Kidney (tissue), 14 donors: Measurements from ENCODE around the gene CDYL2. TPM values are rescaled to one million over a fixed set of nuclear protein-coding genes. Genes with fewer than 3 reads are reported as not detected.

Experiments used
- DNase-seq, 5 donors: peaks; one replicate each; pipeline ENCODE4 v3.0.0-alpha.2; 2013 to 2020
- FAIRE-seq: peaks from 2 replicates; lab custom pipeline; 2012; peaks lifted over from hg19 to GRCh38; lab: Jason Lieb, UNC
- H3K27ac ChIP-seq, 2 donors: one replicate each; pipeline ENCODE4 v1.7.0; 2013; ENCODE audit warnings: low read depth in 2 of 2, low read length in 2 of 2, inconsistent platforms in 1 of 2
- H3K27me3 ChIP-seq: one replicate; pipeline ENCODE4 v1.7.1; 2013; ENCODE audit warnings: low read length, inconsistent platforms; ENCODE audit not compliant: control insufficient read depth, insufficient read depth
- H3K36me3 ChIP-seq, 3 donors: one replicate each; pipeline versions ENCODE4 v1.7.0 to v1.7.1; 2013; ENCODE audit warnings: low read length in 3 of 3, control low read depth in 1 of 3, inconsistent platforms in 1 of 3; ENCODE audit not compliant: insufficient read depth in 3 of 3, control insufficient read depth in 2 of 3
- H3K4me1 ChIP-seq, 3 donors: one replicate each; pipeline versions ENCODE4 v1.7.0 to v1.7.1; 2013; ENCODE audit warnings: low read length in 3 of 3, inconsistent platforms in 1 of 3, low read depth in 1 of 3; ENCODE audit not compliant: control insufficient read depth in 2 of 3, insufficient read depth in 2 of 3
- H3K4me3 ChIP-seq, 3 donors: one replicate each; pipeline versions ENCODE4 v1.7.0 to v1.8.1; 2013; ENCODE audit warnings: low read length in 3 of 3, control low read depth in 1 of 3, inconsistent platforms in 1 of 3
- H3K9ac ChIP-seq, 3 donors: one replicate each; pipeline versions ENCODE4 v1.7.0 to v1.7.1; 2013; ENCODE audit warnings: low read length in 3 of 3, control low read depth in 1 of 3, inconsistent platforms in 1 of 3
- H3K9me3 ChIP-seq, 3 donors: one replicate each; pipeline versions ENCODE4 v1.7.0 to v1.7.1; 2013; ENCODE audit warnings: low read length in 3 of 3, control low read depth in 1 of 3, inconsistent platforms in 1 of 3; ENCODE audit not compliant: control insufficient read depth in 2 of 3, insufficient read depth in 1 of 3
- intact Hi-C: fragments of 100-400 bp; cut with DNase I; formaldehyde crosslinking; loops from one replicate; pipeline ENCODE4 v1.11.1; 2022
- polyA plus RNA-seq: library from polyadenylated mRNA; stranded (reverse); fragments of 350-450 nt; fragmentation: Illumina TruSeq; extraction: RNeasy Lipid Tissue Mini Kit (QIAGEN cat#74804); gene quantifications from one replicate; pipeline ENCODE4 v1.2.3, GENCODE V29; 2014; ENCODE audit warnings: low read depth, low replicate concordance; ENCODE audit not compliant: insufficient read depth
- total RNA-seq: library from RNA; stranded (reverse); fragmentation: NEBNext Ultra II Directional; extraction: Animal tissue kit (Norgen Biotek cat#: 25700); gene quantifications from one replicate; pipeline ENCODE4 v1.2.1, GENCODE V29; 2021
- TF ChIP-seq, protein P1 (sequence below): IDR thresholded peaks from 3 replicates; pipeline ENCODE4 v1.5.1; 2012; ENCODE audit warnings: mild to moderate bottlenecking, moderate library complexity, borderline replicate concordance; ENCODE audit not compliant: insufficient read depth; ENCODE audit errors: extremely low read depth
- donor health status: control.
- donor health status: control.
- donor health status: control.
- donor health status: control.
- donor health status: control.
- donor health status: DM: yes; HTN: yes; CAD: no.
- donor health status: Normal renal cell carcinoma (clear cell type).

The CDYL2 gene
- total and polyA plus RNA-seq, 2 donors from 2014 or later: 2.6 to 27.3 TPM

- Histone ChIP-seq H3K4me3 (no peak overlapping the region), H3K9ac (no peak overlapping the region), H3K4me1 (peaks cover 0 to 3% (median 0%) of the 10 kb centered on the region in 3 donors), H3K36me3 (no peaks in the 10 kb centered on the region), H3K27ac (no peak overlapping the region), H3K9me3 (no peaks in the 10 kb centered on the region), H3K27me3 (no peaks in the 10 kb centered on the region)
- TF ChIP-seq, protein P1, sequence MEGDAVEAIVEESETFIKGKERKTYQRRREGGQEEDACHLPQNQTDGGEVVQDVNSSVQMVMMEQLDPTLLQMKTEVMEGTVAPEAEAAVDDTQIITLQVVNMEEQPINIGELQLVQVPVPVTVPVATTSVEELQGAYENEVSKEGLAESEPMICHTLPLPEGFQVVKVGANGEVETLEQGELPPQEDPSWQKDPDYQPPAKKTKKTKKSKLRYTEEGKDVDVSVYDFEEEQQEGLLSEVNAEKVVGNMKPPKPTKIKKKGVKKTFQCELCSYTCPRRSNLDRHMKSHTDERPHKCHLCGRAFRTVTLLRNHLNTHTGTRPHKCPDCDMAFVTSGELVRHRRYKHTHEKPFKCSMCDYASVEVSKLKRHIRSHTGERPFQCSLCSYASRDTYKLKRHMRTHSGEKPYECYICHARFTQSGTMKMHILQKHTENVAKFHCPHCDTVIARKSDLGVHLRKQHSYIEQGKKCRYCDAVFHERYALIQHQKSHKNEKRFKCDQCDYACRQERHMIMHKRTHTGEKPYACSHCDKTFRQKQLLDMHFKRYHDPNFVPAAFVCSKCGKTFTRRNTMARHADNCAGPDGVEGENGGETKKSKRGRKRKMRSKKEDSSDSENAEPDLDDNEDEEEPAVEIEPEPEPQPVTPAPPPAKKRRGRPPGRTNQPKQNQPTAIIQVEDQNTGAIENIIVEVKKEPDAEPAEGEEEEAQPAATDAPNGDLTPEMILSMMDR: no peak
- FAIRE-seq (no peak), DNase-seq (peak in 2 of 5 donors; percentile 1 to 17)
- intact Hi-C loops: no loop called here
Measured at GRCh38 chr16:80836846-80837245, 32.4 kb upstream of the CDYL2 start.

DNA sequence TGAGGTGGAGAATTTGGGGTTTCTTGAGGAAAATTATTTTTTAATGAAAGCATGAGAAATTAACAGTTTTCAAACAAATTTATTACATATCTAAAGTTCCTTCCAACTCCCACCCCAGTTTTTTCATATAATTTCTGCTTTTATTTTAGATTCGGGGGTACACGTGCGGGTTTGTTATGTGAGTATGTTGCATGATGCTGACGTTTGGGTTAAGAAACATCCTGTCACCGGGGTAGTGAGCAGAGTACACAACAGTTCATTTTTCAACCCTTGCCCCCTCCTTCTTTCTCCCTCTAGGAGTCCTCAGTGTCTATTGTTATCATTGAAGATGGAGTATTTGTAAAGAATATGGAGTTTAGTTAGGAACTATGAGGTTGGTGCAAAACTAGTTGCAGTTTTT, 31.8 kb upstream of the CDYL2 start:
- TF ChIP-seq, protein P1: no peak
- Histone ChIP-seq H3K4me3 (no peak overlapping the region), H3K9me3 (no peaks in the 10 kb centered on the region), H3K27me3 (no peaks in the 10 kb centered on the region), H3K9ac (no peak overlapping the region), H3K27ac (no peak overlapping the region), H3K36me3 (no peaks in the 10 kb centered on the region), H3K4me1 (peaks cover 0 to 3% (median 0%) of the 10 kb centered on the region in 3 donors)
- FAIRE-seq (no peak), DNase-seq (peak in 1 of 5 donors; percentile 2)
- intact Hi-C loops: no loop called here

- Histone ChIP-seq H3K4me3 (no peak overlapping the region), H3K9ac (no peak overlapping the region), H3K27me3 (no peaks in the 10 kb centered on the region), H3K9me3 (no peaks in the 10 kb centered on the region), H3K27ac (no peak overlapping the region), H3K36me3 (no peaks in the 10 kb centered on the region), H3K4me1 (no peaks in the 10 kb centered on the region)
- intact Hi-C loops: no loop called here
- no peak for DNase-seq
- FAIRE-seq: no peak
- TF ChIP-seq, protein P1: no peak
Measured at GRCh38 chr16:80831039-80831438, 26.6 kb upstream of the CDYL2 start.

GRCh38 chr16:80828495-80828894, 24.1 kb upstream of the CDYL2 start:
- no peak overlapping the region for H3K9ac ChIP-seq
- no peaks in the 10 kb centered on the region for H3K4me1 ChIP-seq
- H3K4me3 ChIP-seq: no peak overlapping the region
- H3K36me3 ChIP-seq: no peaks in the 10 kb centered on the region
- FAIRE-seq: no peak
- no peak overlapping the region for H3K27ac ChIP-seq
- no peaks in the 10 kb centered on the region for H3K27me3 ChIP-seq
- no peak for DNase-seq
- TF ChIP-seq, protein P1: no peak
- H3K9me3 ChIP-seq: no peaks in the 10 kb centered on the region
- intact Hi-C loops: no loop called here
